Effector CD4-positive, alpha-beta T cell (primary cell): ENCODE results near the gene ZNF74.
A peak's percentile ranks its signal among the peaks of the same experiment; 100 is the strongest.
"Not testable (repeated sequence)": the region's sequence is repeated elsewhere in the genome, so short reads cannot be mapped to it uniquely, and the experiment has no call there.

Source experiments
- DNase-seq: peaks from one replicate; pipeline ENCODE4 v3.0.0-alpha.2; 2020

The ZNF74 gene

DNA sequence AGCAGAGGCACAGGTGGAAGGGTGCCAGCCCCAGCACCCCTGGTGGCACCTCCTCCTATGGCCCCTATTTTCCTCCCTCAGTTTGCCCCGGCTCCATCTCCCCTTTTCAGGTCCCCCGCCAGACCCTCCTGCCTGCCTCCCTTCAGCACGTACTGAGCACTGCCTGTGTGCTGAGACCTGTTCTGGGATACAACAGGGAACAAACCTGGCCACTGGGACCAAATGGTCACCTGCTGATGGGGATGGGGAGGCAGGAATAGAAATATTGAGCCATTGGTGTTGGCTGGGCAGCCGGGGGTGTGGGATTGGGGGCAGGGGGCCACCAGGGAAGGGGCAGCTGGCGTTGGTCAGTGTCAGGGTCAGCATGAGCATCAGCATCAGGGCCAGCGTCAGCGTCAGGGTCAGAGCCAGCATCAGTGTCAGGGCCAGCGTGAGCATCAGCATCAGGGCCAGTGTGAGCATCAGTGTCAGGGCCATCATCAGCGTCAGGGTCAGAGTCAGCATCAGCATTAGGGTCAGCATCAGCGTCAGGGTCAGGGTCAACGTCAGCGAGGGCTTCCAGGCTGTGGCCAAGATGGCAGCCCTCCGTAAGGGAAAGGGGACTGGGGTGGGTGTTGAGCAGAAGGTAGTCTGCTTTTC lies 7.5 kb downstream of the ZNF74 start:
- no peak for DNase-seq

DNA sequence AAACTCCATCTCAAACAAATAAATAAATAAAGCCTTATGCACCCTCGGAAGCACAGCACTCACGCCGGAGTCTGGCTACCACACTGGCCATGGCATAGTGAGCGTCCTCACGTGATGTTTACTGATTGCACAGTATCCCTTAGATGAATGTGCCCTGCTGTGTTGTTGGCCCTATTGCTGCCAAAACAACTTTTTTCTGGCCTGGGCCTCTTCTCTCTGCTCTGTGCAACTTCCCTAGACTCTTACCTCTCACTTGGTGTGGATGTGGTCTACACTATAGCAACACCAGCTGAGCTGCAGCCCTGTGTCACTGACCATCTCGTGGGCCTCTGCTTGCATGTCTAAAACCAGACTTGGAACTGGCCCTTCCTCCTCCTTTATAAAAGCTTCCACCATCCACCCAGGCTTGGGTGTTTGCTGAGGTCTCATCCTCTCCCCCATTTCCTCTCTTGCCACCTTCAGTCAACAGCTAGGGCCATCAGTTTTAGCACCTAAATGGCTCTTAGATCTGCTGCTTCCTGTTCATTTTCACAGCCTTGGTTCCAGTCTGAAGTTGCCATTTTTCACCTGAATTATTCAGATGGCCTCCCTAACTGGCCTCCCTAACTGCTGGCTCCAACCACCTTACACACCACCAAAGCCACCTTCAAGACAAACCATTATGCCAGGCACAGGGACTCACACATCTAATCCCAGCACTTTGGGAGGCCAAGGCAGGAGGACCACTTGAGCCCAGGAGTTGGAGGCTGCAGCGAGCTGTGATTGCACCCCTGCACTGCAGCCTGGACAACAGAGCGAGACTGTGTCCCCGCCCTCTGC lies 9.2 kb downstream of the ZNF74 start:
- no peak for DNase-seq

DNA sequence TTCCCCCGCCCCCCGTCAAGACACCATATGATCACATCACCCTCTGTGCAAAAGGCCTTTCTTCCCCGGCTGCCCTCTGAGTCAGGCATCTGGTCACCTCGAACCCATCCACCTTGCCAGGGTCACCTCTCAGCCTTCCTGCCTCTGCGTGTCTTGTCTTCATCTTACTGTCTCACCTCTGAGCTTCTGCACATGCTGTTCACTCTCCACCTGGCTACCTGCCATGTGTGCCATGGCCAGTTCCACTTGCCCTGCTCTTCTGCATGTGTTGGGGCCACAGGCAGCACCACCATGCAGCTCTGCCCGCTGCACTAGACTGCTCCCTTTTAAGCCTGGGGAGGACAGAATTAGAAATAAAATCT lies 9.8 kb downstream of the ZNF74 start:
- no peak for DNase-seq

DNA sequence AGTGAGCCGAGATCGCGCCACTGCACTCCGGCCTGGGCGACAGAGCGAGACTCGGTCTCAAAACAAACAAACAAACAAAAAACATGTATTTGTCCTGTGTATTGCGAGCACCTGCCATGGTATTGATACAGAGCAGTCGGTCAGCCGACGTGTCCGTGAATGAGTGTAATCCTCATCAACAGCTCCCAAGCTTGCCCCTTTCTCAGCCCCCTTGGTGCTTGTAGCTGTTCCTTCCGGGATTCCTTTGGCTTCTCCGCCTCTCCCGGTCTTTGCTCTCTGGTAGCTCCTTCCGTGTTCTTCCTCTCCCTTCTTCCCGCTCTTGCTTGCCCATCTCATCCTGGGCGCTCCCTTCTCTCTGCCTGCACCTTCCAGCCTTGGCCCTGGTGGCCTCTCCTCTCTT lies 10.9 kb downstream of the ZNF74 start:
- DNase-seq: no peak

DNA sequence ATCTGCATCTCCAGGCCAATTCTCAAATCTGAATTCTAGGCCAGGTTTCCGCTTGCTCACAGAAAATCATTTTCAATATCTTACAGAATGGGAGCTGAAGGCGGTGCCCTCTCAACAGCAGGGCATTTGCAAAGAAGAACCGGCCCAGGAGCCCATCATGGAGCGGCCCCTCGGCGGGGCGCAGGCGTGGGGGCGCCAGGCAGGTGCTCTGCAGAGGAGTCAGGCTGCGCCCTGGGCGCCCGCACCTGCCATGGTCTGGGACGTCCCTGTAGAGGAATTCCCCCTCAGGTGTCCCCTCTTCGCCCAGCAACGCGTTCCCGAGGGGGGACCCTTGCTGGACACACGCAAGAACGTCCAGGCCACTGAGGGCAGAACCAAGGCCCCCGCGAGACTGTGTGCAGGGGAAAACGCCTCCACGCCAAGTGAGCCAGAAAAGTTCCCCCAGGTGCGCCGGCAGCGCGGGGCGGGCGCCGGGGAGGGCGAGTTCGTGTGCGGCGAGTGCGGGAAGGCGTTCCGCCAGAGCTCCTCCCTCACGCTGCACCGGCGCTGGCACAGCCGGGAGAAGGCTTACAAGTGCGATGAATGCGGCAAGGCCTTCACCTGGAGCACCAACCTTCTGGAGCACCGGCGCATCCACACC lies 11.5 kb downstream of the ZNF74 start:
- DNase-seq: no peak

DNA sequence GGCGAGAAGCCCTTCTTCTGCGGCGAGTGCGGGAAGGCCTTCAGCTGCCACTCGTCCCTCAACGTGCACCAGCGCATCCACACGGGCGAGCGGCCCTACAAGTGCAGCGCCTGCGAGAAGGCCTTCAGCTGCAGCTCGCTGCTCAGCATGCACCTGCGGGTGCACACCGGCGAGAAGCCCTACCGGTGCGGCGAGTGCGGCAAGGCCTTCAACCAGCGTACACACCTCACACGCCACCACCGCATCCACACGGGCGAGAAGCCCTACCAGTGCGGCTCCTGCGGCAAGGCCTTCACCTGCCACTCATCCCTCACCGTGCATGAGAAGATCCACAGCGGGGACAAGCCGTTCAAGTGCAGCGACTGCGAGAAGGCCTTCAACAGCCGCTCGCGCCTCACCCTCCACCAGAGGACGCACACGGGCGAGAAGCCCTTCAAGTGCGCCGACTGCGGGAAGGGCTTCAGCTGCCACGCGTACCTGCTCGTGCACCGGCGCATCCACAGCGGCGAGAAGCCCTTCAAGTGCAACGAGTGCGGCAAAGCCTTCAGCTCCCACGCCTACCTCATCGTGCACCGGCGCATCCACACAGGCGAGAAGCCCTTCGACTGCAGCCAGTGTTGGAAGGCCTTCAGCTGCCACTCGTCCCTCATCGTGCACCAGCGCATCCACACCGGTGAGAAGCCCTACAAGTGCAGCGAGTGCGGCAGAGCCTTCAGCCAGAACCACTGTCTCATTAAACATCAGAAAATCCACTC lies 12.2 kb downstream of the ZNF74 start:
- DNase-seq: no peak

DNA sequence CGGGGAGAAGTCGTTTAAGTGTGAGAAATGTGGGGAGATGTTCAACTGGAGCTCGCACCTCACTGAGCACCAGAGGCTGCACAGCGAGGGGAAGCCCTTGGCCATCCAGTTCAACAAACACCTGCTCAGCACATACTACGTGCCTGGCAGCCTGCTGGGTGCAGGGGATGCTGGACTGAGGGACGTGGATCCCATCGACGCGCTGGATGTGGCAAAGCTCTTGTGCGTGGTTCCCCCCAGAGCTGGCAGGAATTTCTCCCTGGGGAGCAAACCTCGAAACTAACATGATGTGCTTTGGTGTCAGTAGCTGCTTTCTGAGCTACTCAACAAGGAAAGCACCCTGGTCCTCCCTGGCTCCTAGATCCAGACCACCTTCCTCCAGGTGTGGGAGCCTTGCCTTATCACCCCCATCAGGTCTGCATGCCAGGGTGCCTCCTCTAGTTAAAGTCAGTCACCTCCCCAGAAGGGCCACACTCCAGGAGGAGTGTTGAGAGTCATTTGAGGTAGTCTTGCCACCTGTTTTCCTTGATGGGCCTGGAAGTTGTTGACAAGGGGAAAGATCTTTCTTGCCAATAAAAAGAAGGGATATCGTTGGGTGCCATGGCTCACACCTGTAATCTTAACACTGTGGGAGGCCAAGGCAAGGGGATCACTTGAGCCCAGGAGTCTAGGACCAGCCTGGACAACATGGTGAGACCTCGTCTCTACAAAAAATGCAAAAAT lies 12.9 kb downstream of the ZNF74 start:
- DNase-seq: no peak

DNA sequence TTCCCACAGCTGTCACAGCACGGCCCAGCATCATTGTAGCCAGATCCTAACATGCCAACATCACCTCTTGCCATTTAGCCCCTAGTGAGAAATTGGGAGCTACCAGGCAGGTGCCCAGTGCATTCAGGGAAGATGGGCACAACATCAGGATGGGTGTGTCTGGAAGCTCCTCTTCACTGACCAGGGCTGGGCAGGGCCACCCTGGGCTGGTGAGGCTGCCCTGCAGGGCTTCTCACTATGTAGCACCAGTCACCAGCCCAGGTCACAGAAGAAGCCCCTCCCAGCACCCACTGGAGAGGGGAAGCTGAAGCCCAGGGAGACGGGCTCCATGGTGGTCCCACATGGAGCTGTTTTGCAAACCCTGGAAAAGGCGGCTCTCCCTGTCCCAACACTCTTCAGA lies 13.9 kb downstream of the ZNF74 start:
- no peak for DNase-seq

DNA sequence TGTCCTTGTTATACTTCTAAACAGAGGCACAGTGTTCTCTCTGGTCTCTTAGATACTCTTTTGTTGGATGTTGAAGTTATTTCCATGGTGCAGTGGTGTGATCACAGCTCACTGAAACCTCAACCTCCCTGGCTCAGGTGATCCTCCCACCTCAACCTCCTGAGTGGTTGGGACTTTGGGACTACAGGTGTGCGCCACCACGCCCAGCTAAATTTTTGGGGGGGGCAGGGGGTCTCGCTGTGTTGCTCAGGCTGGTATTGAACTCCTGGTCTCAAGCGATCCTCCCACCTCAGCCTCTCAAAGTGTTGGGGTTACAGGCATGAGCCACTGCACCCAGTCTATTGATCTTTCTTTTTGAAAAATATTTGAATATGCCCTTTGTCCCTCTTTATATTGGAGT lies 14.9 kb downstream of the ZNF74 start:
- no peak for DNase-seq

- not testable (repeated sequence) for DNase-seq
Observed at GRCh38 chr22:20409385-20409784, 15.4 kb downstream of the ZNF74 start.

DNA sequence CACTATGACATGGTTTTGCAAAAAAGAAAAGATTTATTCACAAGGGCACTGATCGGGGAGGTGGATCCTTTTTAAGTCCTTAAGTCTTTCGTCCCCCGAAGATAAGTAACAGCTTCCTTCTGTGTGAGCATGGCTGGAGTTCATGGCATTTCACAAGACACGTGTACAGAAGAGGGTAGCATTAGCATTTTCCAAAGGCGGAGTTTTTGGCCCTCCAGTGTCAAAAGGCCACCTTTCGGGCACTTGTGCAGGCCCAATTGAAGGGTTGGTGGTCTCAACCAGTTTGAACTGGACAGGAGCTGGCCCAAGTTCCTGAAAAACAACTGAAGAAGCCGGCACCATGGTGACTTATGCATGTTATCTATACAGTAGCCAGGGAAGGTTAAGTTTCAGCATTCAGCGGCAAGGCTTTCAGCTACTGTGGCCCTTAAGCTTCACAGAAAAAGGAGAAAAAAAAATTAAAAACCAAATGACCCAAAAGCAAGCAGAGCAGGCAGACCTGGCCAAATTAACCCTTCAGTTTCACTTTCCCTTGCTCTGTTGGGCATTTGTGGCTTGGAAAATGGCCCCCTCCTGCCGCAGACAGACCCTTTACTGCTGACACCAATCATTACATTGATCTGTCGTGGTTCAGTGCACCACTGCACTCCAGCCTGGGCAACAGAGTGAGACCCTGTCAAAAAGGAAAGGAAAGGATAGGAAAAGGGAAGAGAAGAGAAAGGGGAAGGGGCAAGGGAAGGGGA lies 18.7 kb downstream of the ZNF74 start:
- no peak for DNase-seq

- DNase-seq: no peak
Observed at GRCh38 chr22:20413217-20414058, 19.5 kb downstream of the ZNF74 start.

DNA sequence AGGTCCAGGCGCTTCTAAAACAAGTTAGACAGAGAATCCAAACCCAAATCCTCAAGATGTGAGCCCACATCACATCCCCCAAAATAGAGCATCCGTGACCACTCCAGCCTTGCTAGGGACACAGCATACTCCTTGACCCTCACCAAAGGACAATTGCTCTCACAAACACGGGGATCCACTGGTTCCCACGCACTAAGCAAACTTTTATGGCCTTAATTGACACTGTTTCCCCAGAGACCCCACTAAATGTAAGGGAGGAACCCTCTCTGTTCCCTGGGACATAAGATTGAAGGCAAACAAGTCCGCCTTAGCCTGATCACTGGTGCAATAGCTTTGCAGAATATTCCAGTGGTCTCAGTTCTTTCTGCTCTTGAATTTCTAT lies 20.1 kb downstream of the ZNF74 start:
- no peak for DNase-seq

- no peak for DNase-seq
Observed at GRCh38 chr22:20414450-20414849, 20.5 kb downstream of the ZNF74 start.

- DNase-seq: not testable (repeated sequence)
Observed at GRCh38 chr22:20415241-20415640, 21.3 kb downstream of the ZNF74 start.

- DNase-seq: not testable (repeated sequence)
Observed at GRCh38 chr22:20415699-20416098, 21.7 kb downstream of the ZNF74 start.

DNA sequence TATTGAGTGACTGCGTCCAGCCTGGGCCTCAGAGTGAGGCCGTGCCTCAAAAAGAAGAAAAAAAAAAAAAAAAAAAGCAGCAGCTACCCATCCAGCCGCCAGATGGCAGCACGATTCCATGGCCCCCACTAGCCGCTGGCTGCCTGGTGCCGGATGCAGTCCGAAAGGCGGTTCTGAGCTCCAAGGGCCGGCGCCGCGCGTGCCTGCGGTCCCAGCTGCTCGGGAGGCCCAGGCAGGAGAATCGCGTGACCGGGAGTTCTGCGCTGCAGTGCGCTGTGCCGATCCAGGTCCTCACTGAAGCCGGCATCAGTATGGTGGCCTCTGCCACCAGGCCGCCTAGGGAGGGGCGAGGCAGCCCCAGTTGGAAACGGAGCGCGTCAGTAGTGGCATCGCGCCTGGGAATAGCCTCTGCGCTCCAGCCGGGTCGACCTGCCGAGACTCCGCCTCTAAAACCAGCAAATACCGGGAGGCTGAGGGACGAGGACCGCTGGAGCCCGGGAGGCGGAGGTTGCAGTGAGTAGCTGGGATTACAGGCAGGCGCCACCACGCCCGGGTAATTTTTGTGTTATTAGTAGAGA lies 24.3 kb downstream of the ZNF74 start:
- peak; percentile 67 for DNase-seq

- no peak for DNase-seq
Observed at GRCh38 chr22:20419664-20419951, 25.7 kb downstream of the ZNF74 start.

GRCh38 chr22:20420157-20420842 lies 26.3 kb downstream of the ZNF74 start:
- no peak for DNase-seq

DNA sequence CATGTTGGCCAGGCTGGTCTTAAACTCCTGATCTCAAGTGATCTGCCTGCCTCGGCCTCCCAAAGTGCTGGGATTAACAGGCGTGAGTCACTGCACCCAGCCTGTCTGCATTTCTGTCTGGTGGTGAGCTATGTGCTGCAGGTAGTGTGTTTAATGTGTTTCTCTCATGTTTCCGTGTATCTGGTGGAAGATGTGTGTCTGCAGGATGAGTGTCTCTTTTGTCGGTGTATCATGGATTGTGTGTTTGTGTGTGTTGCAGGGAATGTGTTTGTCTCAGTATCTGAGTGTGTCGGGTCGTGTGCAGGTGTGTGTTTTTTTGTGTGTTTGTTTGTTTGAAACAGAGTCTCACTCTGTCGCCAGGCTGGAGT lies 27.5 kb downstream of the ZNF74 start:
- no peak for DNase-seq
